DMS53 treated with DMSO at 0.1 percent for 48 hours (cell line): ENCODE measurements around the gene CADM1.
A peak's percentile ranks its signal among the peaks of the same experiment; 100 is the strongest.

Source experiments
- DNase-seq: peaks from one replicate; lab custom pipeline; 2025; ENCODE audit not compliant: unreplicated experiment; lab: John Stamatoyannopoulos, UW

The CADM1 gene

DNA sequence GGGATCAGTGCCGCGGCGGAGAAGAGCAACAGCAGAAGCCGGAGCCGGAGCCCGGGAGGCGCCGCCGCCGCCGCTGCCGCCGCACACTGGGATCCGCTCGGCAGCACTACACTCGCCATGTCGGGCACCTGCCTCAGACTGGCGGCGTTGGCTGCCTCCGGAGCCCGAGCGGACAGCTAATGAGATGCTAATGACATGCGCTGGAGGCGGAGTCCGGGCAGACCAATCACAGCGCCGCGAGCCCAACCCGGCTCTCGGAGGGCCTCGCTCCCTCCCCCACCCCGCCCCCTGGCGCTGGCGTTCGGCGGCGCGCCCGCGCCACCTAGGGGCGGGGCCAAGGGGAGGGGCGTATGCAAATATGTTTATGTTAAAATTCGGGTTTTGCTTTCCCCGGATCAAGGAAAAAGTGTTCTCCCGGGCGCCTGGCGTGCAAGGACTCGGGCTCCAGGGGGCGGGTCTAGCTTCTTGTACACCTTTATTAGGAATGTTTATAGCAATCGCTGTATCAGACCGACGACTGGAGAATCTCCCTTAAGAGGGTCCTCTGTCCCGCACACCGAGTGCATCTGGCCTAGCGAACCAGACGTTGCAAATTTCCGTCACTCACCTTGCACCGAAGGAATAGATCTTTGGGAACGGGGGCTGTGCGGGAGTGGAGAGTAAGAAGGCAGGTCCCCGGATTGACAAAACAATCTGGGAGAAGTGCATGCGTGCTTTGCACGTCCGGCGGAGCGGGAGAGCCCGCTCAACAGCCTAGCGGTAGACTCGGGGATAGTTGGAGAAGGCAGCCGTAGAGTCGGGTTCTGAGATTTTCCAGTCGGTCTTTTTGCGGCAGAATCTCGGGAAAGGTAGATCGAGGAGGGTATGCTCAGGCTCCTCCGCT is at the start of gene CADM1:
Gene CADM1 (minus strand): TSS at position 140 of the 883 bp plus-strand sequence.
- peak; percentile 98 for DNase-seq

- DNase-seq, result no peak
These were observed 48.7 kb upstream of the CADM1 start for GRCh38 chr11:115552773-115553438.

GRCh38 chr11:115552151-115552772 is 48.0 kb upstream of the CADM1 start:
- peak; percentile 18 for DNase-seq

- DNase-seq, result no peak
These were observed 46.3 kb upstream of the CADM1 start for GRCh38 chr11:115550291-115551059.

- peak; percentile 97 for DNase-seq
These were observed 44.8 kb upstream of the CADM1 start for GRCh38 chr11:115548878-115549528.

GRCh38 chr11:115545581-115546210 is 41.5 kb upstream of the CADM1 start:
- no peak for DNase-seq

DNA sequence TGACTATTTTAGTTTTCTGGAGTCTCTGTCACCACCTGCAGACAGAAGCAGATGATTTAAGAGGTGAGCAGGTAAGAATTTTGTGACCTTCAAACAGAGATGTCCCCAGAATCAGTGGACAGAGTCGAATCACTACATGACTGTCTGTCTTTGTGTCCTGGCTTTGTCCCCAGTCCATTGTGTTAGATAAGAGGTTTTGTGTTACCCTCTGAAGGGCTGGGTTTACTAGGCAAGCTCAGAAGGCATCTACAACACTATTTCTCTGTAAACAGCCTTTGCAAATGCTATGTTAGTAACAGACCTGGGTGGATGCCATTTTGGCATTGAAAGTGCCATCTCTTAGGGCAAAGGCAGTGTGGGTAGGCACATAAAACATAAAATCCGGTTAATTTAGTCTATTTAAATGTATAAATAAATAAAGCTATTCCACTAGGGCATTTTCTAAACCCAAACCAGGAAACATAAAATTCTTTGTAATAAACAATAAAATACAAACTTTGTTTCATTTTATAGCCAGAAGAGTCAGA is 40.3 kb upstream of the CADM1 start:
- DNase-seq, result no peak

GRCh38 chr11:115541518-115541917 is 37.3 kb upstream of the CADM1 start:
- DNase-seq, result no peak

DNA sequence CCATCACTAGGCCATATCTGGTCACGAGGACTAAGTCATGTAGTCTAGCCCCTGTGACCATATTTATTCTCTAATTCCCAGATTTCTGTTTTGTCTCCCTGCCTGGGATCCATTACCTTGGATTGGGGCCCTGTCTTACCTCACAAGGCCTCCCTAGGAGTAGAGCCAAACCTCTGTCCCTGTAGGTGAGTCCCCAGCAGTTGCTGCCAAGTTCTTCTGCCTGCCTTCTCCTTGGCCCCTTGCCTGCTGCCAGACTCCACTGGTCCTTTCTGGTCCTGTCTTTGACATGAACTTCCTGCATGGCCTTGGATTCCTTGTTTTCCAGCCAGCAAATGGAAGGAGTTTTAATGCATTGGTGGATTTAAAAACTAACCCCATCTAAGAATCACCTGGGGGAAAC is 35.6 kb upstream of the CADM1 start:
- no peak for DNase-seq

GRCh38 chr11:115535781-115536180 is 31.6 kb upstream of the CADM1 start:
- DNase-seq, result no peak

DNA sequence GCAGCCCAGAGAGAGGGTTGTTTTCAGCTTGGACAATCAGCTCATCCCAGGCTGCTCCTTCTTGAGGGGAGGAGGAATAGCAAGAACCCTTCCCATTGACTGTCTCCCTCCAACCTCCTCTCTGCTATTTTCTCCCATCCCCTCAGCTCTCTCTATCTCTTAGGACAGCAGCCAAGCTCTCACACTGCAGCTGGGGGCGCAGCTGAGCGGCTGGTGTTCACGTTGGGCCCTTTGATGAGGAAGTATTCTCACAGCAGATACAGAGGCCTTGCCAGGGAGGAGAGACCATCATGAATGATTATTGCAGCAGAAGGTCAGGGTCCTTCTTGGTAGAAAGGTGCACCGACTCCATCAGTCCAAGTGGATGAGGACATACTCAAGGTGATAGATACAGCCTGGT is 26.5 kb upstream of the CADM1 start:
- DNase-seq, result no peak

DNA sequence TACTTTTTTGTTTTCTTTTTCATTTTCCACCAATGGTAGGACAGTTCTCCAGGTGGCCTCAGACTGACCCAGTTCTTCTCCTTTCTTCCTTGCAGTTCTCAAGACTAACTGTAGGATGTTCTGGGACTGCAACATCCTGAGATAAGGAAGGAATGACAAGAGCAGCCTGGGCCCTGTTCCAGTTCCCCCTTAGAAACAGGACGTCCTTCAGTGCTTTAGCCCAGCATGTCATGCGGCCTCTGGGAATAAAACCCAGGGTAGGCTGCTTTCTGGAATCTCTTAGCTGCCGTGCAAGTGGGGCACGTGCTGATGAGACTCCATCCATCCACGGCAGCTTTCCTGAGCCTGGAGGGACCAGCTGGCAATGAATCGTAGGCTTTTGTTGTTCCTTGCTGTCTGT is 24.0 kb upstream of the CADM1 start:
- no peak for DNase-seq

DNA sequence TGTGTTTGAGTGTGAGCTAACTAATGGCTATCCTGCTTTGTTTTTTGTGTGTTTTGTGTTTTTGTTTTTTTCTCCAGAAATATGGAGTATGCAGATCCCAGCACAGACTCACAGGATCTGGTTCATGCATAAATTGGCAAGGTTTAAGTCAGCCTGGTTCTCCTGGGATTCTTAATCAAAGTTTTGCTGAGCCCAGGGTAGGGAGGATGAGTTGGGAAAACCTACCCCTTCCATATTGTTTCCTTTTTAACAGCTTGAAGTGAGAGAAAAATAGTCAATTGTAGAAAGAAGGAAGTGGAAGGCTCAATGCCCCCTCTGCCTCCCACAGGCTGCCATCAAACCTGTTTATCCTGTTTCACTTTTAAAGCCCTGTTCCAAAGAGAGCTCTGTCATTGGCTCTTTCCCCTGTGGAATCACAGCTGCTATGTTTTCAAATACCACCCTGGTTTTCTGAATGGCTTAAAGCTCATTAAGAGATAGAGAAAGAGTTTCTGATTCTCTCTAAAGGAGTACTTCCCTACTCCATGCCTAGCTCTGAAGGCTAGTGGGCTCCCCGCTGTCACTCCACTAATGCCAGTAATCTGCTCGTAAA is 23.4 kb upstream of the CADM1 start:
- DNase-seq, result peak; percentile 92

DNA sequence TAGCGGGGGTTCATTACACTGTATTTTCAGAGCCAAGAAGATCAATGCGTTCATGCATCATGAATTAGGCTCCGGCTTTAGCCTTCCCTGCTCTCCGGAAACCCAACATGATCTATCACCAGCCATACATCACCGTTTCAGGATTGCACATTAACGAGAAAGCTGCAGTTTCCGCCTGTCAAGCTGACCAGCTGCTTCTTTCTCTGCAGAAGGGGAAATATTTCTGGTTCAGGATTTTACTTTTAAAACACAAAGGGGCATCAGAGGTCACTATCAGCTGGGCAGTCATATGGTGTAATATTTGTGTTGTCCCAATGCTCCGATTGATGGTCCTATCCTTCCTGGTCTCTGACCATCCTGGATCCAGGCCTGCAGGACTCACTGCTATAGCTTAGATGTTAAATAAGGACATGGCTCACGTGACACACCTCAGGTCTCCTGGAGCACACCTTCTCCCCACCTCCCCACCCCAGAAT is 21.4 kb upstream of the CADM1 start:
- no peak for DNase-seq

GRCh38 chr11:115524572-115524971 is 20.4 kb upstream of the CADM1 start:
- DNase-seq, result no peak

DNA sequence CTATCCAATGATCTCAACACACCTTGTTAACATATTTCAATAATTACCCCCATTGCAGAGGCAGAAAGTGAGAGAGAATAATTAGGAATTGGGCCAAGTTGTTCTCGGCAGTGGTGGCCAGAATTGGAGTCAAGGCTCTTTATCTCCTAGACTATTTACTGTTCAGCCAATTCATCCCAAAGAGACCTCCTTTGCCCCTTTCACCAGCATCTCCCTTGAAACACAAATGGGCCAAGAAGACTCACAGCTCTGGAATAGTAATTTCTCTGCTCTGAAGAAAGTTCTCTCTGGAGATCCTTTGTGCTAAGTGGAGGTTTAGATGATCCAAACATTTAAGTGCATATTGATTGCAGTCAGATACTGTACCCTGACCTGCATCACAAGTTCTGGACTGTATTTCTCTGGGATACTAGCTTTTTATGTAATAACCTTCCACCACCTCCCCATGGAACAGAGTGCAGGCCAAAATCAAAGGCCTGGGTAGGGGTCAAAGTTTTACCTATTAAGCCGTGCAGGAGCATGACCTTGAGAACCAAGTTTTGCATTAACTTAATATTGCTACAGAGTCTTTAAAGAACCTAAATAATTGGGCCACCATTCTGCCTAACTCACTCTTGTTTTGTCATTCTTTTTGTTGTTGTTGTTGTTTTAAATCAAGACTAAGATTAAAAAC is 19.6 kb upstream of the CADM1 start:
- no peak for DNase-seq

DNA sequence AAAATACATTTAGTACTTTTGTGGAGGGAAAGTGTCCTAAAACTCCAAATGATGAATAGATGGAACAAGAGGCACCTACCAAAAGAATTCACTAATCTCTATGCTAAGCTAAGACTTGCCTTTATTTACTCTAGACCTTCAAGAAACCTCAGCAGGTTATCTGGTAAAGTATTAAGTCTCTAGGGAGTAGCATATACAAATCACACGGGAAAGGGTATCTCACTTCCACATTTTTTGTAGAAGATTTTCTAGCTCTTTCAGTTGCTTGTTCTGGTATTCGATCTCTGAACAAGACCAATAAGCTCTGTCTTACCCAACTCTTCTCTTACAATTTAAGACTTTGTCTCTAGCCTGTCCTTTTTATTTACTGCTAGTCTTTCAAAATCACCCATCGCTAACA is 18.1 kb upstream of the CADM1 start:
- no peak for DNase-seq

GRCh38 chr11:115521825-115522224 is 17.6 kb upstream of the CADM1 start:
- no peak for DNase-seq
